PFSK-1 (cell line): Measurements from ENCODE around the gene ACTRT2.

Experiments used
- FOXP2 ChIP-seq: optimal IDR thresholded peaks from 2 replicates; pipeline ENCODE3; 2011; ENCODE audit warnings: borderline replicate concordance, control low read depth, inconsistent platforms; ENCODE audit not compliant: insufficient read depth; ENCODE audit errors: extremely low read length, extremely low read depth
- POLR2AphosphoS5 ChIP-seq: IDR thresholded peaks from 2 replicates; pipeline ENCODE4 v1.6.1; 2012; ENCODE audit warnings: low read depth, mild to moderate bottlenecking, control low read depth, low read length, moderate library complexity
- REST ChIP-seq, 2 experiments: IDR thresholded peaks; 2 replicates each; pipeline versions ENCODE4 v1.6.1 to v1.8.0; 2011 to 2012; ENCODE audit warnings: low read depth in 2 of 2, low read length in 2 of 2, control low read depth in 1 of 2, inconsistent platforms in 1 of 2, mild to moderate bottlenecking in 1 of 2, moderate library complexity in 1 of 2; ENCODE audit not compliant: insufficient read depth in 1 of 2
- SIN3A ChIP-seq: IDR thresholded peaks from 2 replicates; pipeline ENCODE4 v1.6.1; 2012; ENCODE audit warnings: mild to moderate bottlenecking, low read length, moderate library complexity, borderline replicate concordance; ENCODE audit not compliant: insufficient read depth
- TAF1 ChIP-seq: IDR thresholded peaks from 2 replicates; pipeline ENCODE4 v1.6.1; 2012; ENCODE audit warnings: low read length, control low read depth, borderline replicate concordance; ENCODE audit not compliant: insufficient read depth

The ACTRT2 gene

GRCh38 chr1:3052501-3052900 is 31.2 kb downstream of the ACTRT2 start:
- TF ChIP-seq SIN3A (no peak), REST (IDR thresholded peaks at IDR 0.05; ENCODE audit: insufficient read depth in 1 of 2, low read depth in 2 of 2, low read length in 2 of 2) (no peak), FOXP2 (no peak), TAF1 (no peak), POLR2AphosphoS5 (no peak)

GRCh38 chr1:3053366-3053980 is 32.2 kb downstream of the ACTRT2 start:
- TF ChIP-seq POLR2AphosphoS5 (no peak), TAF1 (no peak), SIN3A (no peak), REST (IDR thresholded peaks at IDR 0.05; ENCODE audit: insufficient read depth in 1 of 2, low read depth in 2 of 2, low read length in 2 of 2) (no peak), FOXP2 (no peak)

- no peak for TF ChIP-seq POLR2AphosphoS5
- TF ChIP-seq FOXP2: no peak
- TF ChIP-seq REST (IDR thresholded peaks at IDR 0.05; ENCODE audit: insufficient read depth in 1 of 2, low read depth in 2 of 2, low read length in 2 of 2): no peak
- TF ChIP-seq TAF1: no peak
- TF ChIP-seq SIN3A: no peak
Observed at GRCh38 chr1:3053986-3054385, 32.7 kb downstream of the ACTRT2 start.

GRCh38 chr1:3054474-3054873 is 33.2 kb downstream of the ACTRT2 start:
- TF ChIP-seq POLR2AphosphoS5 (no peak), FOXP2 (no peak), TAF1 (no peak), REST (IDR thresholded peaks at IDR 0.05; ENCODE audit: insufficient read depth in 1 of 2, low read depth in 2 of 2, low read length in 2 of 2) (no peak), SIN3A (no peak)

GRCh38 chr1:3055051-3055450 is 33.8 kb downstream of the ACTRT2 start:
- TF ChIP-seq POLR2AphosphoS5: no peak
- TF ChIP-seq TAF1: no peak
- TF ChIP-seq REST (IDR thresholded peaks at IDR 0.05; ENCODE audit: insufficient read depth in 1 of 2, low read depth in 2 of 2, low read length in 2 of 2): no peak
- no peak for TF ChIP-seq SIN3A
- TF ChIP-seq FOXP2: no peak
